Stimulated activated CD4-positive, alpha-beta T cell treated with anti-CD3 and anti-CD28 coated beads, TNF-alpha, amount 100 ng/mL, for 24 hours (primary cell): ENCODE measurements around the gene HAUS1.

Experiments used
- DNase-seq, 3 experiments: peaks; one replicate each; pipeline ENCODE4 v3.0.0-alpha.2; 2020; ENCODE audit warnings: low read depth in 3 of 3

The HAUS1 gene

GRCh38 chr18:46104128-46104911, at the start of gene HAUS1:
TSS of gene HAUS1 (plus strand) at chr18:46104385. CDS start at chr18:46104412, 27 bp downstream.
- DNase-seq = peak; percentile 75 to 86 (median 76)

GRCh38 chr18:46054956-46055837, 49.0 kb upstream of the HAUS1 start:
- DNase-seq = no peak

- no peak for DNase-seq
Measured at GRCh38 chr18:46055838-46056230, 48.4 kb upstream of the HAUS1 start.

- DNase-seq = no peak
Measured at GRCh38 chr18:46060359-46060841, 43.8 kb upstream of the HAUS1 start.

GRCh38 chr18:46061387-46061786, 42.8 kb upstream of the HAUS1 start:
- no peak for DNase-seq

- no peak for DNase-seq
Measured at GRCh38 chr18:46061796-46062195, 42.4 kb upstream of the HAUS1 start.

DNA sequence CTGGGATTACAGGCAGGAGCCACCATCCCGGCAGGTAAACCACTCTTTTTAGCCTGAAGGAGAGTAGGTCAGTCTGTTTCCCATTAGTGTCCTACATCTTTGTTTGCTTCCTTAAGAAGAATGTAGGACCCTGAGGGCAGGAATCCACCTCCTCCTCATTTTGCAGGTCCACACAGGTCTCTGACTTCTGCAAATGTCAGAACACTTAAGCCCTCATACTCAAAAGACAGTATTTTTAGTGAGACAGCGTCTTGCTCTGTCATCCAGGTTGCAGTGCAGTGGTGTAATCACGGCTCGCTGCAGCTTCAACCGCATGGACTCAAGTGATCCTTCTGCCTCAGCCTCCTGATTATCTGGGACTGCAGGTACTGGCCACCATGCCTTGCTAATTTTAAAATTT, 41.4 kb upstream of the HAUS1 start:
- DNase-seq = no peak

- DNase-seq = no peak
Measured at GRCh38 chr18:46067438-46068007, 36.7 kb upstream of the HAUS1 start.

GRCh38 chr18:46068763-46069162, 35.4 kb upstream of the HAUS1 start:
- no peak for DNase-seq

DNA sequence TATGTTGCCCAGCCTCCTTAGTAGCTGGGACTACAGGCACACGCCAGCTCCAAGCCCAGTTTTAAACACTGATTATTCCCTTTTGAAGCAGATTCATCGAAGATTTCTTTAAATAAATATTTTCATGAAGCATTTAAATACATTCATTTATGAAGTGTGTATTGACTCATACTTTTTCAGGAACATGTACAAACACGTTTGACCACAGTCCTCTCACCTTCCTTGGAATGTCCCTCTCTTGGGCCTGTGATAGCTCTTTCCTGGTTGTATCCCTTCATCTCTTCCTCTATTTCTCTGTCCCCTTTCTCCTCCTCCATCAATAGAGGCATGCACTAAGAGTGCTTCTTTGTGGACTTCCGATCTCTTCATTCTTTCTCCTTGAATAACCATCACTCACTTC, 34.7 kb upstream of the HAUS1 start:
- no peak for DNase-seq

GRCh38 chr18:46070232-46070631, 34.0 kb upstream of the HAUS1 start:
- DNase-seq = no peak

- DNase-seq = peak in 1 of 3 experiments; percentile 5
Measured at GRCh38 chr18:46070815-46071652, 33.2 kb upstream of the HAUS1 start.

DNA sequence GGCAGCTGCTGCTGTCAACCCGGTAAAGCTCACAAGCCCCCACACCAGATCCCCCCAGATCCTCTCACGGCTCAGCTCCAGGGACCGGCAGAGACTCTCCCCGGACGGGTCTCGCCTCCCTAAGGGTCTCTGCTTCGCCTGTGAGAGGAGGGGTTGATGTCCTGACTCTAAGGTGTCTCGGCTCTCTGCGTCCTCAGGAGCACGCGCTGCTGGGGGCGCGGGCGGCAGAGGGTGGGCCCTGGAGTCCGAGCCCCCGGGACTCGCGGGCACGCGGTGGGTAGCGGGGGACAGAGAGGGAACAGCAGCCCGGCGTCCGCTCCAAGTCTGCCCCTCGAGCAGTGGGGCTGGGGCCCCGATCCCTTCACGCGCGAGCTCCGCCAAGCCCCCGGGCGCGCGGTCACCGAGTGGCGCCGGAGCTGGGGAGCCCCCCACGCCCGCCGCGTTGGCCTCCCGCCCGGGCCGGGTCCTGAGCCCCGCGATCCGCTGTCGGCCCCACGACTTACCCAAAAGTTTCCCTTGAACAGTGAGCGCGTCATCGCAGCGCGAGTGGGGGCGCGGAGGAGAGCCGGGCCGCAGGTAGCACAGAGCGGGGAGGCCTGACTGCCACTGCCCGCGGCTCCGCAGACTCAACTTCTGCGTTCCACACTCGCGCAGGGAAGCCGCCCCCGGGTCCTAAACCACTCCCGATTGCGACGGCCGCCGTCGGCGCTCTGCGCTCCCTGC, 32.4 kb upstream of the HAUS1 start, which contains the start of gene PSTPIP2:
Gene PSTPIP2 (minus strand): TSS at position 608 of the 723 bp plus-strand sequence. CDS start 72 bp downstream, at position 536.
- DNase-seq = peak; percentile 36 to 63 (median 45)

DNA sequence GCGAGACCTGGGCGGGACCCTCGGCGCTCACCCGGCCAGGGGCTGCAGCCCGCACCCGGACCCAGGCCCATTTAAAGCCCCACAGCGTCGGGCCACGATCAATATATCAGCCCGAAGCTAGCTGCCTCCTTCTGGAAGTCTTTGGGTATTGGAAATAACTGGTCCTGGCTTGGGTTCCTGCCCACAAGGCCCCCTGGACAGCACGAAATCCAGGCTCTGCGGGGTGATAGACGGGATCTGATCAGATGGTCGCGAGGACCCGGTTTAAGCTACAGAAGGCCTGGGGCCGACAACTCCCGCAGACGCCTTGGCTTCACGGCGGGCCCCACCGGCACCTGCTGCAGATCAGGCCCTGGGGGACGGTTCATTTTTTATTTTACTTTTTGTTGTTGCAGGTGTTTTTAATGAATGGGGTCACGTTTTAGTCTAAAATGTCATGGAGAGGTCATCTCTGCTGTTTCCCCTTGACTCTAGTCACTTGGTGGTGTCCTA, 31.8 kb upstream of the HAUS1 start:
- no peak for DNase-seq

GRCh38 chr18:46072959-46073358, 31.2 kb upstream of the HAUS1 start:
- no peak for DNase-seq

GRCh38 chr18:46073474-46074331, 30.5 kb upstream of the HAUS1 start:
- peak; percentile 27 to 55 (median 32) for DNase-seq

DNA sequence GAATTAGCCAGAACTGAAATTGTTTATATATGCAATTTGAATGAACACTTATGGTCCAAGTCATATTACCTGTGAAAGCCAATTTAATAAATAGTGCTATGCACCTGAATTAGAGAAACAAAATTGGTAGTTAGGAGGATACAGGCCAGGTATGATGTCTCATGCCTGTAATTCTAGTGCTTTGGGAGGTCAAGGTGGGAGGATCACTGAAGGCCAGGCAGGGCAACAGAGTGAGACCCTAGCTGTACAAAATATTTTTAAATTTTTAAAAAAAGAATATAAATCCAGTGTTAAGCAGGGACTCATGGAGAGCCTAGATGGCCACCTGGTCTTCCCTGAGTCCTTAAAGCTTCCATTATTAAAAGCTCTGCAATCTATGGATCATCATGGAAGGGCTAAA, 24.8 kb upstream of the HAUS1 start:
- DNase-seq = no peak

DNA sequence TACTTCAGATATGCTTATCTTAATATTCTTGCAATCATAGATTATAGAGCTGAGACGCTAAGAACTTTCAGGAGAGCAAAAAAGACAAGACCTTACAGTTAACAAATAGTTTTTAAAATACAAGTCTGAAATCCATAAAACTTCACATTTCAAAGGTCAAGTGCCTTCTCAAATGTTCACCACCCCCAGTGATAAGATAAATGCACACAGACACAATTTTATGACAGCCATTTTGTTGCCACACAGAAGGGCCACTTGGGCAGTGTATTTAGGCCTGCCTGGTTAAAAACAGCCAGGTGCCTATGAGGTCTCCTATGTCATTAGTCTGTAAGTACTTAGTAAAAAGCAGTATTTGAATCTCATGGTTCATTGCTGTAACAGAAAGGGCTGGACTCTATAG, 24.0 kb upstream of the HAUS1 start:
- no peak for DNase-seq

DNA sequence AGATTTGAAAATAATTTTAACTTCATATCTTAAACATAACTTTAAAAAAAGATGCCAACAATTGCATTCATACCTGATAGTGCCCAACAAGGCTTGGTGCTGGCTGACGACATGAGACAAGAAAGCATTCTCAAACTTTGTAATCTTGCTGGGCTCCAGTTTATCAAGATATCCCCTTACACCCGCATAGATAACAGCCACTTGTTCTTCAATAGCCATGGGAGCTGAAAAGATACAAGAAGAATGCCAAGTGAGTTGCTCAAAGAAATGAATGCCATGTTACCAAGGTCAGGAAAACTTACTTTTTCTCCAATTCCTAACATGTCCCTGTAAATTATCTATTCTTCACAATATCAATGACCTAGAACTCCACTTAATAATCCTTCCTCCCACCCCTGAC, 19.8 kb upstream of the HAUS1 start:
- no peak for DNase-seq
